T1000 (cell line): ENCODE results near the gene H2BW1.
"Not testable (repeated sequence)": the region's sequence is repeated elsewhere in the genome, so short reads cannot be mapped to it uniquely, and the experiment has no call there.

Experiments used
- DNase-seq: peaks from one replicate; lab custom pipeline; 2025; ENCODE audit warnings: mixed read lengths; lab: John Stamatoyannopoulos, UW

Gene H2BW1

DNA sequence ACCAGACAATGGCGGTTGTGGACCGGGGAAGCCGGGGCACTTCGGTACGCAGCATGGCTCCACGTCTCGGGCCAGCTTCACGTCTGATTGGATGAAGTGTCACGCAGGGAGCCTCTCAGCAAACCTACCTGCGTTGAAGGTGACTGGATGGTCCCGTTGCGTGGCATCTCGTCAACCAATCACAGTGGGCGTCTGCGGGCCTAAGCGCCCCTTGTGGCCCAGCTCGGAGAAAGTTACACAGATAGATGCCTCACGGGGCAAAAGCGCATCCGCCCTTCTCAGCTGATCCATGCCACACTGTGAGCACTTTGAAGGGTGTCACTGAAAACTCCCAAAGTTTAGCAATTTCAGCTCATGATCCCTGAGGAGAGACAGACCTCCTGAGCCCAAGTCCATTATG, at the start of gene H2BW1:
TSS of gene H2BW1 (minus strand) at position 103 of the 400 bp plus-strand sequence. CDS start 132 bp downstream, outside the sequence.
- DNase-seq = no peak

DNA sequence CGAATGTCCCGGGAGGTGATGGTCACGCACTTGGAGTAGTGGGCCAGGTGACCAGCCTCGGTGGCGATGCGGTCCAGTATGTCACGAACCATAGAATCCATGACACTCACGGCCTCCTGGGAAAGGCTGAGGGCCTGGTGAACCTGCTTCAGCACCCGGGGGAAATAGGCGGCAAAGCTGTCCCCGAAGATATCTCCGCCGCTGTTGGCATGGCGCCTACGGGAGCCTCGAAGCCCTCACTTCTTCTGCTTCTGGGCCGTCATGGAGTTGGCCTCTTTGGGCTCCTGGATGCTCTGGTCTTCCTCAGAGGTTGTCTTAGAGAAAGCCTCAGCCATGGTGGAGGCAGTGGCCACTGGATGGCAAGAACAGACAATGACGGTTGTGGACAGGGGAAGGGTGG, 49.1 kb upstream of the H2BW1 start:
- not testable (repeated sequence) for DNase-seq

DNA sequence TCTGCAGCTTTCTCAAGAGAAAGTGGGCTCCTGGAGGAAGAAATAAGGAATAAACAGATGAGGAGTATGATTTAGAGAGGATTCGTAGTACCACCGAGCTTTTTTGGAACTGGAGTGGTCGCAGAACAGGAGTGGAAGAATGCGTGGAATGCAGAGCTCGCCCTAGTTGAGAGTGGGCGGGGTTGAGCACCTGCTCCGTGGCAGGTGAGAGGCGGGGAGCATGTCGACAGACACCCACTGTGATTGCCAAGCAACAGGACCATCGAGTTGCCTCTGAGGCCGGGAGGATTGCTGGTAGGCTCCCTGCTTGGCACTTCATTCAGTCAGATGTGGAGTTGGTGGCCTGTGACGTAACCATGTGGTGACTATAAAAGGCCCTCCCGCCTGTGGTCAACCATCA, 41.4 kb upstream of the H2BW1 start:
- not testable (repeated sequence) for DNase-seq

- no peak for DNase-seq
Observed at GRCh38 chrX:104047171-104047570, 33.7 kb upstream of the H2BW1 start.

DNA sequence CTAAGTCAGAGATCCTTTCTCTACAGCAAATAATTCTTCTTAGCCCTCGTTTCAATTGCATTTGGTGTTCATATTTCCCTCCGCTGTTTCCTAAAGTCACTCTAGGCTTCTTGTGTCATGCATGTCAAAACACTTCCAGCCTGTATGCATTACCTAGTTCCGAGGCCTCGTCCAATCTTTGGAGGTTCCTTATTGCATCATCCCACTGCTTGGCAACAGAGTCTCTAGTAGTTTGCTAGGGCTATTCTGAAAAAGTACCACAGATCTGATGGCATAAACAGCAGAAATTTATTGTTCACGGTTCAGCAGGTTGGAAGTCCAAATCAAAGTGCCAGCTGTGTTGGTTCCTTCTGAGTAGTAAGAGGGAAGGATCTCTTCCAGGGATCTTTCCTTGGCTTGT, 32.1 kb upstream of the H2BW1 start:
- no peak for DNase-seq

- no peak for DNase-seq
Observed at GRCh38 chrX:104041003-104041402, 27.5 kb upstream of the H2BW1 start.

DNA sequence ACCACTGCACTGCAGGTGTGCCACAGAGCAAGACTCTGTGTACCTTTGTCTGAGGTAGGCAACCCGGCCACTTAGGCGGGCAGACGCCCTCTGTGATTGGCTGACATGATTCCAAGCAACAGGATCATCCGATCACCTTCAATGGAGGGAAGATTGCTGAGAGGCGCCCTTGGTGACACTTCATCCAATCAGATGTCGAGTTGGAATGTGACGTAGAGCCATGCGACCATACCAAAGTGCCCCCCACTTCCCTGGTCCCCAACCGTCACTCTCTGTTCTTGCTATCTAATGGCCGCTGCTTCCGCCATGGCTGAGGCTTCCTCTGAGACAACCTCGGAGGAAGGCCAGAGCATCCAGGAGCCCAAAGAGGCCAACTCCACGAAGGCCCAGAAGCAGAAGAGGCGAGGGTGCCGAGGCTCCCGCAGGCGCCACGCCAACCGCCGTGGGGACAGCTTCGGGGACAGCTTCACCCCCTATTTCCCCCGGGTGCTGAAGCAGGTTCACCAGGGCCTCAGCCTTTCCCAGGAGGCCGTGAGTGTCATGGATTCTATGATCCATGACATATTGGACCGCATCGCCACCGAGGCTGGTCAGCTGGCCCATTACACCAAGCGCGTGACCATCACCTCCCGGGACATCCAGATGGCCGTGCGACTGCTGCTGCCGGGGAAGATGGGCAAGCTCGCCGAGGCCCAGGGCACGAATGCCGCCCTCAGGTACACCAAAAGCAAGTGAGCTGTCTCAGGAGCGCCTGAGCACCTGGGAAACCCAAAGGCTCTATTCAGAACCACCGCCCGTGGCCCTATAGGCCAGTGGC, 26.4 kb upstream of the H2BW1 start, which contains the start of gene H2BW2:
TSS of gene H2BW2 (plus strand) at position 268 of the 817 bp plus-strand sequence. CDS start at position 307, 39 bp downstream.
- no peak for DNase-seq

DNA sequence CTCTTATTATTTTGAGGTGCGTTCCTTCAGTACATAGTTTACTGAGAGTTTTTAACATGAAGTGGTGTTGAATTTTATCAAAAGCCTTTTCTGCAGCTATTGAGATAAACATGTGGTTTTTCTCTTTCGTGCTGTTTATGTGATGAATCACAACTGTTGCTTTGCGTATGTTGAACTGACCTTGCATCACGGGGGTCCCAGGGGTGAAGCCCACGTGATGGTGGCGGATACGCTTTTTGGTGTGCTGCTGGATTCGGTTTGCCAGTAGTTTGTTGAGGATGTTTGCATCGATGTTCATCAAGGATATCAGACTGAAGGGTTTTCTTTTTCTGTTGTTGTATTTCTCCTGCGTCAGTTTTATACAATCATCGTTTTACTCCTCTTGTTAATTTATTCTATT, 4.6 kb upstream of the H2BW1 start:
- no peak for DNase-seq

GRCh38 chrX:104015576-104015975, 2.1 kb upstream of the H2BW1 start:
- DNase-seq = not testable (repeated sequence)

GRCh38 chrX:104013158-104013557, 350 bp downstream of the H2BW1 start:
- DNase-seq = no peak

GRCh38 chrX:104008831-104009230, 4.7 kb downstream of the H2BW1 start:
- DNase-seq = no peak

DNA sequence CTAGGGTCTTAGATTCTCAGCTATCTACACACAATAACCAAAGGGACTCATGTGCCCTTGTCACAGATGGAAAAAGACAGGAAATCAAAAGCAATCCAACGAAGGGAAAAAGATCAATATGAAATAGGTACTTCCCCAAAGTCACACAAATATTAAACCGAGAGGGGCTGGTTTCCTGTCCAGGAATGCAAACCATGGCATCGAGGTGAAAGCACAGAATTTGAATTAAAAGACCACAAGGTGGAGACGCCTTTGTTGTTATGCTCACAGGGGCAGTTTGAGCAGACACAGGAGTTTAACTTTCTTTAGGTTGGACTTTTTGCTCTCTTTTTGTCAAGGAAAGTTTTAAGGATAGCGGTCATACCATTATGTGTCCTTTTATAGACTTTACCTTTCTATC, 14.3 kb downstream of the H2BW1 start:
- no peak for DNase-seq

DNA sequence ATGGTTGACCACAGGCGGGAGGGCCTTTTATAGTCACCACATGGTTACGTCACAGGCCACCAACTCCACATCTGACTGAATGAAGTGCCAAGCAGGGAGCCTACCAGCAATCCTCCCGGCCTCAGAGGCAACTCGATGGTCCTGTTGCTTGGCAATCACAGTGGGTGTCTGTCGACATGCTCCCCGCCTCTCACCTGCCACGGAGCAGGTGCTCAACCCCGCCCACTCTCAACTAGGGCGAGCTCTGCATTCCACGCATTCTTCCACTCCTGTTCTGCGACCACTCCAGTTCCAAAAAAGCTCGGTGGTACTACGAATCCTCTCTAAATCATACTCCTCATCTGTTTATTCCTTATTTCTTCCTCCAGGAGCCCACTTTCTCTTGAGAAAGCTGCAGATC, 30.0 kb downstream of the H2BW1 start:
- DNase-seq = not testable (repeated sequence)

DNA sequence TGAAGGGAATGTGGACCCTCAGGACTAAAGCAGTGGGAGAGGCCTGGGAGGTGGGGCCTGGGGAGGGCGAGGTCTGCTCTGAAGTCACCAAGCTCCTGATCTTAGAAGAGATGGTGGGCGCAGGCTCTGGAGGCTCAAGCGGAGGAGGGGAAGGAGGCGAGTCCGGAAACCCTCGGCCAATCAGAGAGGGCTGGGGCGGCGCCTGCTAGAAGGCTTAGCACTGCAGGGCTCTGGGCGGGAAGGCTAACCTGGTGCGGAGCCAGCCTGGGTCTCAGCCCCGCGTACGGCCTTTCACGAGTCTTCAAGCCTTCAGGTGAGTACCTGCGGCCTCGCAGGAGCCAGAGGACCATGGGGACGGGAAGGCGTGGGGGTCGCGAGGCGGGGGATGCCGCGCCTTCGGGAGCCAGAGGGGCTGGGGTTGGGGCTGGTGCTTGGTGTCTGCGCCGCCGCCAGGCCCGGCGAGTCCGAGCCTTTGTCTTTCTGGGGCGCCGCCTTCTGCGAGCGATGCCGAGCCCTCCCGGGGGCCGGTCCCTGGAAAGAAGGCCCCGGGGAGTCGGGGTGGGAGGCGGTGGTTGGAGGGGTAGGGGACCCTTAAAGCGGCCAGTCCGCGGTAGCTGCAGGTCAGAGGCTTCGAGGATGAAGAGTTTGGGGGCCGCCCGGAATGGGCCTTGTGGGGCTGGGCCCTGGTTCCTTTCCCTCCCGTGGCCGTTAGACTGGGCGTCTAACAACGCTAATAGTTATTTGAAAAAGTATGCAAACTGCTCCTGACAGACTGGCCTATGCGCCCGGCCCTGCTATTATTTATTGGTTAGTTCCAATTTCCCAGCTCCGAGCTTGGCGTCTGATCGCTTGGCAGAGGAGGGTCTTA, 50.9 kb downstream of the H2BW1 start, which contains the start of gene TMSB15B:
TSS of gene TMSB15B (plus strand) at position 217 of the 868 bp plus-strand sequence.
- DNase-seq = not testable (repeated sequence)
